B cell (primary cell): Measurements from ENCODE around the gene FAM200A. TPM values are rescaled to one million over a fixed set of nuclear protein-coding genes. Genes with fewer than 3 reads are reported as not detected.

ENCODE experiments used
- ATAC-seq: fragments of 200-7000 bp; cut with Tn5 transposase; one replicate; pipeline ENCODE4 v1.10.0; 2021; ENCODE audit warnings: low read depth, mild to moderate bottlenecking, moderate number of reproducible peaks, moderate library complexity
- CTCF ChIA-PET: fragments of 350-600 bp; sonication (Branson Sonifier 250); formaldehyde crosslinking; loops from one replicate; lab custom pipeline; 2021; ENCODE audit warnings: antibody characterized with exemption, inconsistent platforms; lab: Charles Lee
- POLR2A ChIA-PET: fragments of 350-600 bp; sonication (Branson Sonifier 250); formaldehyde crosslinking; loops from one replicate; lab custom pipeline; 2021; ENCODE audit warnings: antibody characterized with exemption; lab: Charles Lee
- DNase-seq: peaks from one replicate; pipeline ENCODE4 v3.0.0; 2013
- H2AFZ ChIP-seq: 2 replicates; pipeline ENCODE4 v1.6.1; 2012; ENCODE audit warnings: mild to moderate bottlenecking, low read depth, low read length; ENCODE audit not compliant: insufficient read depth, poor library complexity, severe bottlenecking
- H3K27ac ChIP-seq, 2 donors: 1 replicate in 1 of 2; 2 replicates in 1 of 2; pipeline ENCODE4 v1.5.1; 2012 to 2013; ENCODE audit warnings: low read length in 2 of 2, mild to moderate bottlenecking in 2 of 2, moderate library complexity in 1 of 2
- H3K27me3 ChIP-seq, 4 experiments: fragments of 200-600 bp in 1 of 4; sonication (generic) in 1 of 4; replicated peaks in 1 of 4; 1 replicate in 2 of 4; 2 replicates in 2 of 4; pipeline versions ENCODE4 v1.6.1 to v1.7.0; 2013 to 2016; ENCODE audit warnings: low read length in 3 of 4, mild to moderate bottlenecking in 2 of 4, mixed read lengths in 1 of 4, moderate library complexity in 1 of 4; ENCODE audit not compliant: insufficient read depth in 4 of 4, control insufficient read depth in 3 of 4; ENCODE audit errors: control extremely low read depth in 1 of 4
- H3K36me3 ChIP-seq, 2 experiments: replicated peaks in 1 of 2; 1 replicate in 1 of 2; 2 replicates in 1 of 2; pipeline versions ENCODE4 v1.6.1 to v1.7.1; 2013; ENCODE audit warnings: low read length in 1 of 2; ENCODE audit not compliant: insufficient read depth in 2 of 2, control insufficient read depth in 1 of 2; ENCODE audit errors: control extremely low read depth in 1 of 2, extremely low read depth in 1 of 2
- H3K4me1 ChIP-seq, 2 donors: fragments of 200-600 bp in 1 of 2; sonication (generic) in 1 of 2; 1 replicate in 1 of 2; 2 replicates in 1 of 2; pipeline versions ENCODE4 v1.5.1 to v1.6.1; 2013 to 2017; ENCODE audit warnings: low read length in 2 of 2; ENCODE audit not compliant: control insufficient read depth in 2 of 2, insufficient read depth in 2 of 2
- H3K4me2 ChIP-seq: replicated peaks from 2 replicates; pipeline ENCODE3; 2012; ENCODE audit warnings: mild to moderate bottlenecking, low read depth, low read length; ENCODE audit not compliant: poor library complexity, severe bottlenecking
- H3K4me3 ChIP-seq, 5 experiments: fragments of 200-600 bp in 1 of 5; sonication (generic) in 1 of 5; 1 replicate in 3 of 5; 2 replicates in 2 of 5; pipeline versions ENCODE4 v1.5.1 to v1.7.0; 2011 to 2016; ENCODE audit warnings: low read length in 4 of 5, mild to moderate bottlenecking in 4 of 5, low read depth in 2 of 5, control low read depth in 1 of 5, moderate library complexity in 1 of 5; ENCODE audit not compliant: insufficient read depth in 1 of 5; ENCODE audit errors: control extremely low read depth in 1 of 5, extremely low read depth in 1 of 5
- H3K79me2 ChIP-seq: fragments of 200-600 bp; sonication (generic); one replicate; pipeline ENCODE4 v1.6.0; 2016; ENCODE audit warnings: low read length; ENCODE audit not compliant: control insufficient read depth, insufficient read depth
- H3K9ac ChIP-seq: fragments of 200-600 bp; sonication (generic); 2 replicates; pipeline ENCODE4 v1.6.1; 2017; ENCODE audit warnings: mild to moderate bottlenecking, low read length, moderate library complexity
- H3K9me3 ChIP-seq, 3 donors: one replicate each; pipeline versions ENCODE4 v1.6.1 to v1.7.1; 2013; ENCODE audit warnings: low read length in 2 of 3; ENCODE audit not compliant: control insufficient read depth in 2 of 3, insufficient read depth in 1 of 3; ENCODE audit errors: control extremely low read depth in 1 of 3
- H4K20me1 ChIP-seq: 2 replicates; pipeline ENCODE4 v1.6.0; 2012; ENCODE audit warnings: mild to moderate bottlenecking, low read length; ENCODE audit not compliant: insufficient read depth, control insufficient read depth, poor library complexity, severe bottlenecking
- H3K27ac Mint-ChIP-seq: one replicate; pipeline ENCODE4 v1.8.0; 2021; ENCODE audit warnings: mixed read lengths
- H3K27me3 Mint-ChIP-seq: one replicate; pipeline ENCODE4 v1.8.0; 2021; ENCODE audit warnings: mixed read lengths
- H3K4me1 Mint-ChIP-seq: one replicate; pipeline ENCODE4 v1.8.0; 2021; ENCODE audit warnings: mixed read lengths
- H3K4me3 Mint-ChIP-seq: one replicate; pipeline ENCODE4 v1.8.0; 2021; ENCODE audit warnings: mixed read lengths
- H3K9me3 Mint-ChIP-seq: one replicate; pipeline ENCODE4 v1.8.0; 2022; ENCODE audit warnings: mixed read lengths; ENCODE audit not compliant: insufficient read depth
- CTCF ChIP-seq: fragments of 200-600 bp; IDR thresholded peaks from one replicate; pipeline ENCODE4 v1.8.0; 2022; ENCODE audit warnings: antibody characterized with exemption, mild to moderate bottlenecking
- EZH2 ChIP-seq: IDR thresholded peaks from 2 replicates; pipeline ENCODE4 v1.6.1; 2012; ENCODE audit warnings: borderline replicate concordance, low read depth, mild to moderate bottlenecking, moderate library complexity, low read length; ENCODE audit not compliant: insufficient read depth, poor library complexity, severe bottlenecking
- WGBS: methylation state at CpG from one replicate; pipeline ENCODE4 v1.1.5; 2013; ENCODE audit warnings: missing lambda C conversion rate; ENCODE audit not compliant: insufficient coverage; 5-methylcytosine and 5-hydroxymethylcytosine counted together
- intact Hi-C: fragments of 100-400 bp; cut with micrococcal nuclease; formaldehyde crosslinking; loops from one replicate; pipeline ENCODE4 v1.10.0; 2022
- polyA plus RNA-seq: library from polyadenylated mRNA; depleted of rRNA; stranded (reverse); fragments of >200 nt; gene quantifications from 2 replicates; pipeline ENCODE4 v1.2.3, GENCODE V29; 2012
- total RNA-seq, 2 donors: library from RNA; stranded (reverse); fragments of 120-200 nt in 1 of 2; gene quantifications; 1 replicate in 1 of 2; 2 replicates in 1 of 2; pipeline versions ENCODE4 v1.2.3 to v1.2.4, GENCODE V29; 2013 to 2022

FAM200A gene
- total and polyA plus RNA-seq, 2 donors (not counting 1 experiment from before 2014, with no cell fraction given) = 2.1 to 11.9 TPM

- Histone ChIP-seq H3K36me3 (peaks cover 0 to 28% of the 10 kb centered on the region in 2 experiments), H3K4me3 (peak overlapping the region; percentile 83 to 100 (median 91)), H3K4me1 (peaks cover 22 to 31% of the 10 kb centered on the region in 2 donors), H4K20me1 (peaks cover 36% of the 10 kb centered on the region), H3K4me2 (peak overlapping the region; percentile 86), H3K27me3 (no peaks in the 10 kb centered on the region), H3K79me2 (peaks cover 64% of the 10 kb centered on the region), H2AFZ (peak overlapping the region; percentile 87), H3K9me3 (peaks cover 0 to 13% (median 2%) of the 10 kb centered on the region in 3 donors), H3K9ac (peak overlapping the region; percentile 96), H3K27ac (peak overlapping the region; percentile 97 to 99)
- TF ChIP-seq CTCF (no peak), EZH2 (no peak)
- Mint-ChIP-seq H3K9me3 (no peaks in the 10 kb centered on the region), H3K27me3 (no peaks in the 10 kb centered on the region), H3K27ac (peak overlapping the region; percentile 98), H3K4me3 (peak overlapping the region; percentile 92), H3K4me1 (peaks cover 36% of the 10 kb centered on the region)
- ATAC-seq = no peak
- 1% methylated on average over 12 of the region's 14 CpGs for WGBS
- intact Hi-C loops = no loop called here
- CTCF ChIA-PET = interaction anchor here (0.7 to 1.2 kb wide), 3 partner anchors 28 to 91 kb away, joined by 3 to 4 read pairs (median 3); partner anchors contain the start of genes BUD31, PDAP1 and ZNF655
- peak; percentile 67 for DNase-seq
- POLR2A ChIA-PET = interaction anchor here (0.9 to 1.9 kb wide), 4 partner anchors 26 to 120 kb away, joined by 3 to 9 read pairs (median 6); partner anchors contain the start of genes BUD31, PDAP1 and ZNF655
These were observed 52.6 kb downstream of the FAM200A start for GRCh38 chr7:99499371-99499720.

GRCh38 chr7:99498546-99498944 is 53.4 kb downstream of the FAM200A start:
- peaks cover 36% of the 10 kb centered on the region for H3K4me1 Mint-ChIP-seq
- intact Hi-C loops = no loop called here
- H3K27me3 ChIP-seq = no peaks in the 10 kb centered on the region
- no peak for TF ChIP-seq EZH2
- TF ChIP-seq CTCF = no peak
- H3K79me2 ChIP-seq = peaks cover 68% of the 10 kb centered on the region
- POLR2A ChIA-PET = interaction anchor here (0.9 kb wide), 1 partner anchor 61 kb away, joined by 4 read pairs; no protein-coding TSS in a partner anchor
- no peak overlapping the region for H2AFZ ChIP-seq
- H3K4me3 Mint-ChIP-seq = peak overlapping the region; percentile 92
- ATAC-seq (no peak), DNase-seq (no peak)
- H3K27ac Mint-ChIP-seq = peak overlapping the region; percentile 74
- peaks cover 22 to 25% of the 10 kb centered on the region in 2 donors for H3K4me1 ChIP-seq
- H3K27me3 Mint-ChIP-seq = no peaks in the 10 kb centered on the region
- peak overlapping the region; percentile 22 to 100 (median 91) for H3K4me3 ChIP-seq
- peaks cover 0 to 21% (median 10%) of the 10 kb centered on the region in 3 donors for H3K9me3 ChIP-seq
- 76% methylated on average over 6 of the region's 11 CpGs for WGBS
- peaks cover 4% of the 10 kb centered on the region for H3K9me3 Mint-ChIP-seq
- H3K9ac ChIP-seq = peak overlapping the region; percentile 96
- CTCF ChIA-PET = interaction anchor here (0.8 kb wide), 1 partner anchor 53 kb away, joined by 3 read pairs; the partner anchor contains the start of gene FAM200A
- peak overlapping the region; percentile 86 for H3K4me2 ChIP-seq
- H4K20me1 ChIP-seq = peaks cover 44% of the 10 kb centered on the region
- peaks cover 3 to 36% of the 10 kb centered on the region in 2 experiments for H3K36me3 ChIP-seq
- H3K27ac ChIP-seq = peak overlapping the region in 1 of 2 donors; percentile 99
